Breast epithelium (tissue), 4 donors: ENCODE results near the gene ZBTB43. TPM values are rescaled to one million over a fixed set of nuclear protein-coding genes. Genes with fewer than 3 reads are reported as not detected.

Source experiments
- DNase-seq, 2 donors: peaks; one replicate each; pipeline ENCODE4 v3.0.0-alpha.2; 2019; ENCODE audit warnings: low spot score in 2 of 2
- H3K27ac ChIP-seq, 2 donors: fragments of 200-600 bp; sonication (generic) in 1 of 2; one replicate each; pipeline ENCODE4 v1.5.1; 2016 to 2019; ENCODE audit warnings: mild to moderate bottlenecking in 1 of 2
- H3K27me3 ChIP-seq, 2 donors: fragments of 200-600 bp; sonication (generic) in 1 of 2; one replicate each; pipeline versions ENCODE4 v1.5.1 to v1.6.0; 2017 to 2019; ENCODE audit warnings: control low read depth in 1 of 2, mild to moderate bottlenecking in 1 of 2
- H3K36me3 ChIP-seq: fragments of 200-600 bp; one replicate; pipeline ENCODE4 v1.5.1; 2019
- H3K4me1 ChIP-seq, 2 donors: fragments of 200-600 bp; sonication (generic); one replicate each; pipeline ENCODE4 v1.5.1; 2016 to 2019; ENCODE audit warnings: control low read depth in 1 of 2
- H3K4me3 ChIP-seq, 3 donors: fragments of 200-600 bp; sonication (generic); 1 replicate in 2 of 3; 2 replicates in 1 of 3; pipeline ENCODE4 v1.5.1; 2016 to 2019; ENCODE audit warnings: mild to moderate bottlenecking in 3 of 3, moderate library complexity in 2 of 3
- H3K9me3 ChIP-seq, 2 donors: fragments of 200-600 bp; sonication (generic) in 1 of 2; one replicate each; pipeline ENCODE4 v1.5.1; 2016 to 2019; ENCODE audit warnings: control low read depth in 1 of 2
- POLR2A ChIP-seq: fragments of 450-650 bp; IDR thresholded peaks from one replicate; pipeline ENCODE4 v1.6.1; 2016; ENCODE audit warnings: antibody characterized with exemption, mild to moderate bottlenecking, moderate library complexity
- POLR2AphosphoS5 ChIP-seq, 3 donors: sonication (generic); formaldehyde crosslinking; IDR thresholded peaks; one replicate each; pipeline ENCODE4 v1.6.1; 2017; ENCODE audit warnings: antibody characterized with exemption in 3 of 3
- intact Hi-C: fragments of 100-400 bp; cut with DNase I; formaldehyde crosslinking; loops from one replicate; pipeline ENCODE4 v1.15.1; 2023; ENCODE audit warnings: low total_unique reads
- total RNA-seq, 3 donors: library from RNA; depleted of rRNA; stranded (reverse); fragments of >200 nt; gene quantifications; one replicate each; pipeline ENCODE4 v1.1.0, GENCODE V29; 2016
- TF ChIP-seq, protein P1 (sequence below), 3 donors: fragments of 450-650 bp; IDR thresholded peaks; one replicate each; pipeline ENCODE4 v1.5.1; 2016 to 2017; ENCODE audit warnings: antibody characterized with exemption in 3 of 3, mild to moderate bottlenecking in 3 of 3, moderate library complexity in 3 of 3

ZBTB43 gene
- total RNA-seq, 3 donors from 2014 or later: 10.9 to 20.6 (median 13.1) TPM

DNA sequence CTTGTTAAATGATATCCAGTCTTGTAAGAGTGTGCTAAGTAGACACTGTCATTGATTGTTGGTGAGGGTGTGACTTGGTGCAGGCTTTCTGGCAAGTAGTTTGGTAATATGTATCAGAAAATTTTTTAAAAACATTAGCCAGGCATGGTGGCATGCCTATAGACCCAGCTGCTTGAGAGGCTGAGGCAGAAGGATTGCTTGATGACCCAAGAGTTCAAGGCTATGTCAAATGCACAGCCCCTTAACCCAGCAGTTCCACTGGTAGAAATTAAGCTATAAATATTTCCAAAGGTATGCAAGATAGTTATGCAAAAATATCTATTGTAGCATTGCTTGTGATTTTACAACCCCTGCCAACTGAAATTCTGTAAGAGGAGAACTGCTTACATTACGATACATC is 24.2 kb downstream of the ZBTB43 start:
- H3K9me3 ChIP-seq: no peaks in the 10 kb centered on the region
- no peaks in the 10 kb centered on the region for H3K27me3 ChIP-seq
- DNase-seq: no peak
- TF ChIP-seq, protein P1, sequence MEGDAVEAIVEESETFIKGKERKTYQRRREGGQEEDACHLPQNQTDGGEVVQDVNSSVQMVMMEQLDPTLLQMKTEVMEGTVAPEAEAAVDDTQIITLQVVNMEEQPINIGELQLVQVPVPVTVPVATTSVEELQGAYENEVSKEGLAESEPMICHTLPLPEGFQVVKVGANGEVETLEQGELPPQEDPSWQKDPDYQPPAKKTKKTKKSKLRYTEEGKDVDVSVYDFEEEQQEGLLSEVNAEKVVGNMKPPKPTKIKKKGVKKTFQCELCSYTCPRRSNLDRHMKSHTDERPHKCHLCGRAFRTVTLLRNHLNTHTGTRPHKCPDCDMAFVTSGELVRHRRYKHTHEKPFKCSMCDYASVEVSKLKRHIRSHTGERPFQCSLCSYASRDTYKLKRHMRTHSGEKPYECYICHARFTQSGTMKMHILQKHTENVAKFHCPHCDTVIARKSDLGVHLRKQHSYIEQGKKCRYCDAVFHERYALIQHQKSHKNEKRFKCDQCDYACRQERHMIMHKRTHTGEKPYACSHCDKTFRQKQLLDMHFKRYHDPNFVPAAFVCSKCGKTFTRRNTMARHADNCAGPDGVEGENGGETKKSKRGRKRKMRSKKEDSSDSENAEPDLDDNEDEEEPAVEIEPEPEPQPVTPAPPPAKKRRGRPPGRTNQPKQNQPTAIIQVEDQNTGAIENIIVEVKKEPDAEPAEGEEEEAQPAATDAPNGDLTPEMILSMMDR (IDR thresholded peaks at IDR 0.05): no peak
- TF ChIP-seq POLR2AphosphoS5 (IDR thresholded peaks at IDR 0.05) (no peak), POLR2A (no peak)
- H3K4me1 ChIP-seq: no peaks in the 10 kb centered on the region
- intact Hi-C loops: loop anchor here (5.0 kb wide), 1 partner anchor 597 kb away; no protein-coding TSS in a partner anchor
- H3K27ac ChIP-seq: no peak overlapping the region
- no peaks in the 10 kb centered on the region for H3K36me3 ChIP-seq
- no peak overlapping the region for H3K4me3 ChIP-seq

GRCh38 chr9:126830827-126831226 is 26.0 kb downstream of the ZBTB43 start:
- Histone ChIP-seq H3K27me3 (no peaks in the 10 kb centered on the region), H3K27ac (no peak overlapping the region), H3K36me3 (no peaks in the 10 kb centered on the region), H3K4me1 (no peaks in the 10 kb centered on the region), H3K4me3 (no peak overlapping the region), H3K9me3 (no peaks in the 10 kb centered on the region)
- no peak for DNase-seq
- intact Hi-C loops: no loop called here
- TF ChIP-seq POLR2AphosphoS5 (IDR thresholded peaks at IDR 0.05): no peak
- TF ChIP-seq, protein P1 (IDR thresholded peaks at IDR 0.05): no peak
- no peak for TF ChIP-seq POLR2A

- no peak for DNase-seq
- Histone ChIP-seq H3K9me3 (no peaks in the 10 kb centered on the region), H3K27ac (no peak overlapping the region), H3K27me3 (no peaks in the 10 kb centered on the region), H3K36me3 (no peaks in the 10 kb centered on the region), H3K4me3 (no peak overlapping the region), H3K4me1 (no peaks in the 10 kb centered on the region)
- TF ChIP-seq, protein P1 (IDR thresholded peaks at IDR 0.05): no peak
- TF ChIP-seq POLR2A (no peak), POLR2AphosphoS5 (IDR thresholded peaks at IDR 0.05) (no peak)
- intact Hi-C loops: no loop called here
Observed at GRCh38 chr9:126832440-126832839, 27.6 kb downstream of the ZBTB43 start.

DNA sequence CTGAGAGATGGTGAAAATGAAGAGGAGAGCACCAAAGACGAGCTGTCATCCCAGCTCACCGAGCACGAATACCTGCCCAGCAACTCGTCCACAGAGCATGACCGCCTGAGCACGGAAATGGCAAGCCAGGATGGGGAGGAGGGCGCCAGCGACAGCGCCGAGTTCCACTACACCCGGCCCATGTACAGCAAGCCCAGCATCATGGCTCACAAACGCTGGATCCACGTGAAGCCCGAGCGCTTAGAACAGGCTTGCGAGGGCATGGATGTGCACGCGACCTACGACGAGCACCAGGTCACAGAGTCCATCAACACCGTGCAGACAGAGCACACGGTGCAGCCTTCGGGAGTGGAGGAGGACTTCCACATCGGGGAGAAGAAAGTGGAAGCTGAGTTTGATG is 28.2 kb downstream of the ZBTB43 start:
- TF ChIP-seq POLR2A: no peak
- no peaks in the 10 kb centered on the region for H3K36me3 ChIP-seq
- intact Hi-C loops: no loop called here

GRCh38 chr9:126833710-126834345 is 29.0 kb downstream of the ZBTB43 start:
- Histone ChIP-seq H3K9me3 (no peaks in the 10 kb centered on the region), H3K36me3 (no peaks in the 10 kb centered on the region), H3K27me3 (no peaks in the 10 kb centered on the region), H3K4me3 (no peak overlapping the region), H3K4me1 (no peaks in the 10 kb centered on the region), H3K27ac (no peak overlapping the region)
- no peak for TF ChIP-seq POLR2AphosphoS5 (IDR thresholded peaks at IDR 0.05)
- TF ChIP-seq, protein P1 (IDR thresholded peaks at IDR 0.05): no peak
- no peak for TF ChIP-seq POLR2A
- no peak for DNase-seq
- intact Hi-C loops: no loop called here

More for the DNA sequence above, 28.2 kb downstream of the ZBTB43 start:
- Histone ChIP-seq H3K27ac (no peak overlapping the region), H3K27me3 (no peaks in the 10 kb centered on the region), H3K4me1 (no peaks in the 10 kb centered on the region), H3K9me3 (no peaks in the 10 kb centered on the region), H3K4me3 (no peak overlapping the region)
- no peak for DNase-seq
